ENCODE data around the gene SLC36A3.
A peak's percentile ranks its signal among the peaks of the same experiment; 100 is the strongest.
"Not testable (repeated sequence)": the region's sequence is repeated elsewhere in the genome, so short reads cannot be mapped to it uniquely, and the experiment has no call there.

SLC36A3 gene

DNA sequence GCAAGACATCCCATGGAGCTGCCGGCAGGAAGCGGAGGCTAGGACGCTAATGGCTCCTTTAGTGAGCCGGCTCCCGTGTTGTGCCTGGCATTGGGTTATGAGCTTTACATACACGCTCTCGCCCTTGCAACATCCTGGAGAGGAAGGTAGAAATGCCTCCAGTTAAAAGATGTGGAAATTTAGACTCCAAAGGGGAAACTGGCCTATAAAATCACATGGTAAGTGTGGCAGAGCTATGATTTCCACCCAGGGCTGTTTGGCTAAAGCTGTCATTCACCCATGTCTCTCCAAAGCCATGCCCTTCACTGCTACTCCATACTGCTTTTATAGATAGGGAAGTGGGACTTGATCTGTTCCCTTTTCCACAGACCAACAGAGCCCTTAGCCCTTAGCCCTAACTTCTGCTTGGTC lies 45.4 kb downstream of the SLC36A3 start:
- DNase-seq, result no peak

DNA sequence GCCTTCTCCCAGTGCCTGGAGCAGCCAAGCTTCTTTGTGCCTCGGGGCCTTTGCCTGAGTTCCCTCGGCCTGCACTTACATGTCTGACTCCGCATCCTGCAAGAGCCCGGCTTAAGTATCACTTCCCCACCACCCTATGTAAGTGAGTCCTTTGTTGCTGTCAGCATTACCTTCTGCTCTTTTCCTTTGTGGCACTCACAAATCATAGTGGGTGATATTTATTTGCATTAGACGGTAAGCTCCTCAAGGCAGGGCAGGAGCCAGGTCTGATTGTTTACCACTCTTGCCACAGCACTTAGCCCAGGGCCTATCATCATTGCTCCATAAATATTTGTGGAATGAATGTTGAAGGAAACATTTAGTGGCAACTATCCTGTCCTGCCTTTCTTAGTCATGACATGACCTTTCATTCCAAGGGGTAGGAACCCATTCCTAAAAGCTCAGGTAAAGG lies 45.8 kb downstream of the SLC36A3 start:
- DNase-seq, result peak in 1 of 2 donors; percentile 38

DNA sequence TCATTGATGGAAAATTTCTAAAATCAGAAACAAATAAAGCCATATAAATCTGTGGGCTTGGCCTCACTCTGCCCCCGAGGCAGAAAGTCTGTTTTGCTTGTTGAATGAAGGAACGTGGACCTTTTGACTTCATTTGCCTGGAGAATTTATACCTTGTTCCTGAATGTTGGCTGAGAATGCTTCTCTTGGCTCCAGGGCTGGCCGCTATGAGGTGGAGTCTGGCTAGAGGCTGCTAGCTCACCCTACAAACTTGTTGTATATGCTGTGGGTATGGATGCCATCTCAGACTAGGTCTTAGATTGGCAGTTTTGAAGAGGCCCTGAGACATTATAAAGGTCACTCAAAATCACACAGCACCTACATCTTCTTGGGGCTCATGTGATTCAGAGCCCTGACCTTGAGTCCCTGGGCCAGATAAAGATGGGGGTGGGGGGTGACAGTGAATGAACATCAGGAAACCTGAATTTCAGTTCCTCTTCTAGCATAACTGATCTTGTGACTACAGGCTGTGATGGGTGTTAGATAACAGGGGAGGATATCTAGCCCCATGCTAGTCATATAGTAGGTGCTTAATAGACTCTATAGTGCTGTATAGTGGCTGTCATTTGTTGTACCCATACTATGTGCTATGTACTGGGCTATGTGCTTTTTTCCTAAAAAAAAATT lies 47.8 kb downstream of the SLC36A3 start:
- DNase-seq, result peak in 1 of 2 donors; percentile 43

DNA sequence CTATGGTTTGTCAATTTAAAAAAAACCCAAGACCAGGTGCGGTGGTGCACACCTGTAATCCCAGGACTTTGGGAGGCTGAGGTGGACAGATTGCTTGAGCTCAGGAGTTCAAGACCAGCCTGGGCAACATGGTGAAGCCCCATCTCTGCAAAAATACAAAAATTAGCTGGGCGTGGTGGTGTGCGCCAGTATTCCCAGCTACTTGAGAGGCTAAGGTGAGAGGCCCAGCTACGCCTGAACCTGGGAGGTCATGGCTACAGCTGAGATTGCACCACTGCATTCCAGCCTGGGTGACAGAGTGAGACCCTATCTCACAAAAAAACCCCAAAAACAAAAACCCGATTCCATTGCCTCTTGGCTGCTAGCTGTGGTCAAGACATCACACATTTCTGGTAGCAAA lies 48.6 kb downstream of the SLC36A3 start:
- DNase-seq, result not testable (repeated sequence)

DNA sequence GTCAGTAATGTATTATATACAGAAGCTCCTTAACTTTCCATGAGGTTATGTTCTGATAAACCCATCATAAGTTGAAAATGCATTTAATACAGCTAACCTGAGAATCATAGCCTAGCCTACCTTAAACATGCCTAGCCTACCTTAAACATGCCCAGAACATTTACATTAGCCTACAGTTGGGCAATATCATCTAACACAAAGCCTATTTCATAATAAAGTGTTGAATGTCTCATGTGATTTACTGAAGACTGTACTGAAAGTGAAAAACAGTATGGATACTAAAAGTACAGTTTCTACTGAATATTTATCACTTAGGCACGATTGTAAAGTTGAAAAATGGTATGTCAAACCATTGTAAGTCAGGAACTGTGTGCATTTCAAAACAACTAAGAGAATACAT lies 49.0 kb downstream of the SLC36A3 start:
- DNase-seq, result no peak

- DNase-seq, result no peak
These were observed 50.0 kb downstream of the SLC36A3 start for GRCh38 chr5:151253605-151253950.

DNA sequence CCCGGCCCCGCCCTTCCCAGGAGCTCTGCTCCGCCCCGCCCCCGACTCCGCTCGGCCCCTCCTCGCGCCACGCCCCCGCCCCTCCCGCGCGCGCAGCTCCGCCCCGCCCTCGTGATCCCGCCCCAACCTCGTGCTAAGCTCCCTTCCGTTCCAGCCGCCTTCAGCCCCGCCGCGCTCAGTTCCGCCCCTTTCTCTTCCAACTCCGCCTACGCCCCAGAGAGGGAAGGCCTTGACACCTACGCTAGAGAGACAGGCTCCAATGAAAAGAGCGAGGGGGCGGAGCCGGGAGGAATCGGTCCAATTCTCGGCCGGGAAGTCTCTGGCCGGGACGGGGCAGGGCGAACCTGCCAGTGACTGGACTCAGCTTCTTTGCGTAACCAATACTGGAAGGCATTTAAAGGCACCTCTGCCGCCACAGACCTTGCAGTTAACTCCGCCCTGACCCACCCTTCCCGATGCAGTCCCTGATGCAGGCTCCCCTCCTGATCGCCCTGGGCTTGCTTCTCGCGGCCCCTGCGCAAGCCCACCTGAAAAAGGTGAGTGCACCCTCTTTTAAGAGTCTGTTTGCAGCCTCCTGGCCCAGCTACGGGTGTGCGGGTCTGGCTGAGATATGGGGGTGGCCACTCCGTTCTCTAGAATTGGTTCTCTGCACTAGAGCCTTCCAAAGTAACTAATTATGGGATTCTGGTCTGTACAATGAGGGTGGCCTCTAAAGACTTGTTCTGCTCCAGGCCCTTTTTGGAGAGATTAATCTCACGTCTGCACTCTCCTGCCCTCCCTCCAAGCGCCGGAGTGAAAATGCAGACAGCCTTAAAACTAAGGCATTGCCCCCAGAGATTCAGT lies 50.6 kb downstream of the SLC36A3 start, which contains the start of gene GM2A:
GM2A (plus strand) TSS at position 424 of the 843 bp plus-strand sequence; CDS start at position 456, 32 bp downstream.
- DNase-seq, result peak; percentile 99

GRCh38 chr5:151251621-151252020 lies 51.9 kb downstream of the SLC36A3 start:
- DNase-seq, result no peak

GRCh38 chr5:151251001-151251551 lies 52.5 kb downstream of the SLC36A3 start:
- DNase-seq, result peak in 1 of 2 donors; percentile 68

DNA sequence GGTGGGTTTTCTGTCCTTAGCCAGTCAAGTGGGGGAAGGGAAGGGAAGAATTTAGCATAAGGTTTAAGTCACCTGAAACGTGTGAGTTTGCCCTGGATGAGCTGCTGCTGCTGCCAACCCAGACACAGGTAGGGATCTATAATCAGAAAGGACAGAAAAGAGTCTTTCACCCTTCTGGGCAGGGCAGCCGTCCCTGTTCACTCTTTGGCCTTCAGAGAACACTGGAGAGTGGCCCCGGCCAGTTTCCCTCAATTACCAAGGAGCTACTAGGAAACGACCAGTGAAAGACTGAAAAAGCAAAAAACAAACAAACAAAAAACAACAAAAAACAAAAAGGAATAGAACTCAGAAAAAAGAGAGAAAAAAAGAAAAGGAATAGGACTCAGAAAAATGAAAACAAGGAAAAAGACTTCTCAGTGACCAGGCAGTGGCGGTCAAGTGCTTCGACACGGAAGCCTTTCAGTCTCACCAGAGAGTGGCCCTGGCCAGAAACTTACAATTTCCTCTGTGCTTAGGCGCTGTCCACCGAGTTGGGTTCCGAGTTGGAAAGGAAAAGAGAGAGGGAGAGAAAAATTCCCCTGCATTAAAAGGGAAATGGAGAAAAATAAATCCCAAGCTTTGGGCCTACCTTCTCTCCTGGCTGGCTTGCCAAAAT lies 53.1 kb downstream of the SLC36A3 start:
- no peak for DNase-seq

- no peak for DNase-seq
These were observed 54.3 kb downstream of the SLC36A3 start for GRCh38 chr5:151249281-151249680.

DNA sequence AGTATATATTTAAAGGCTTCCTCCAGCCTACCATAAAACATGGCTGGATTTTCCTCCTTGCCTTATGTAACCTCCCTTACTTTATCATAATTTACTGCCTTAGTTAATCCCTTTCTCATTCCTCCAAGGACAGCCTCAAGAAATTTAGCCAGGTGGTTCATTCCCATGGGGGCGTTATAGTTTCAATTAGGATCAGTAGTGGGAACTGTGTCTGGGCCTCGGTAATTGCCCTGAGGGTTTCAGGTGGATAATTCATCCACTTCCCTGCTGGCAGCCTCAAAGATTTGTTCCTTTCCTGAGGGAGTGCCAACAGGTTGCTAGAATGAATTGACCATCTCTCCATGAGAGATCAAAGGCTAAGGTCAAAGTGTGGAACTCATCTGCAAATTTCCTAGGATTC lies 54.9 kb downstream of the SLC36A3 start:
- DNase-seq, result no peak

DNA sequence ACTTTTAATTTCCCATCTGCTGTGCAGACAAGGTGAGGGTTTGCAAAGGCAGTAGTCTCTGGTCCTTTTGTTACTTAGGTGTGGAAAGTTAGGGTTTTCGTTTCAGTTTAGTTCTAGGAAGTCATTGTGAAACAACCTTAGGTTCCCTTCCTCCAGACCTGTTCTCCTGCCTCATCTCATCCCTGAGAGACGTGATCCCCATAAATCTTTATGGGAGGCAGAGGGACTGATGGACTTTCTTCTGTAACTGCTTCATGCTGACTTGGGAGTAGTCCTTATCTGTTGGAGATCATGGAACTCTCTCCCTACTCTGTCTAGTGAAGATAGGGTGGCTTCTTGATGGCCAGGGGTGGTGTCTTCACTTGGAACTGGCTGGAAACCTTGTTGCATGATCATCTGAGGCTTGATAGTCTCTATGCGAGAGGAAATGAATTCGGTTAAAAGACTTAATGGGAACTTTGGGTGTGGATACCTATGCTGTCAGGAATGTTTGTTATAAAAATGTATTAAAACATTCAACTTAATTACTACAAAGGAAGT lies 57.8 kb downstream of the SLC36A3 start:
- DNase-seq, result no peak

DNA sequence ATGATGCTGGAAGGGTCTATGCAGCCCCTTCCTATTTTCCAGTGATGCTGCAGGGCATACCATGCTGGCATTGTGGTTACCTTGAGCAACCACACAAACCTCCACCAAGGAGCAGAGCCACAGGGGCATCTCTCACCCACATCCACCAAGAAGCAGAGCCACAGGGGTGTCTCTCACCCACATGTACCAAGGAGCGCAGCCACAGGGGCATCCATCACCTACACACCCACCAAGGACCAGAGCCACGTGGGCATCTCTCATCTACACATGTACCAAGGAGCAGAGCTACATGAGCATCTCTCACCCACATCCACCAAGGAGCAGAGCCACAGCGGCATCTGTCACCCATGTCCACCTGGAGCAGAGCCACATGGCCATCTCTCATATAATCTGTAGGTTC lies 59.4 kb downstream of the SLC36A3 start:
- DNase-seq, result no peak

- no peak for DNase-seq
These were observed 60.0 kb downstream of the SLC36A3 start for GRCh38 chr5:151243564-151243963.

DNA sequence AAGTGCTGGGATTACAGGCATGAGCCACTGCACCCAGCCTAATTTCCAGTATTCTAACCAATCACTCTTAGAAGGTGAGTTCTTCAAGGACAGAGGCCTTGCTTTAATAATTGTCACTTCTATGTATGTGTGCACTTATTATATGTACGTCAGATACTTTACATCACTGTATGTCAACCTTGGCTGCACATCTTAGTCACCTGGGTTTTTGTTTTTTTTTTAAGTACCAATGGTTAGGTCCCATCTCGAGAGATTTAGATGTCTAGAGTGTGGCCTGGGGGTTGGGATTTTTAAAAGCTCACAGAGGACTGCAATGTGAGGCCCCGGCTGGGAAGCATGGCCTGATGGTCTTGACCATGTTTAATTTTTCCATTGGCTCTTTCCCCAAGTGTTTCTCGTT lies 60.4 kb downstream of the SLC36A3 start:
- no peak for DNase-seq

- DNase-seq, result no peak
These were observed 62.5 kb downstream of the SLC36A3 start for GRCh38 chr5:151240924-151241635.

DNA sequence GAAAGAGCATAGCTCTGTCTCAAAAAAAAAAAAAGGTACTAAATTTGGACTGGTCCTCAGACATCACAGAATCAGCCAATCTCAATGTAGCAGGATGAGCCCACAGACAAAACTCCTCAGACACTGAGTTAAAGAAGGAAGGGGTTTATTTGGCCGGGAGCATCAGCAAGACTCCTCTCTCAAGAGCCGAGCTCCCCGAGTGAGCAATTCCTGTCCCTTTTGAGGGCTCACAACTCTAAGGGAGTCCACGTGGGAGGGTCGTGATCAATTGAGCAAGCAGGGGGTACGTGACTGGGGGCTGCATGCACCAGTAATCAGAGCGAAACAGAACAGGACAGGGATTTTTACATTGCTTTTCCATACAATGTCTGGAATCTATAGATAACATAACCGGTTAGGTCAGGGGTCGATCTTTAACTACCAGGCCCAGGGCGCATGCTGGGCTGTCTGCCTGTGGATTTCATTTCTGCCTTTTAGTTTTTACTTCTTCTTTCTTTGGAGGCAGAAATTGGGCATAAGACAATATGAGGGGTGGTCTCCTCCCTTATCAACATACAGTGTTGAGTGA lies 63.2 kb downstream of the SLC36A3 start:
- DNase-seq, result not testable (repeated sequence)

DNA sequence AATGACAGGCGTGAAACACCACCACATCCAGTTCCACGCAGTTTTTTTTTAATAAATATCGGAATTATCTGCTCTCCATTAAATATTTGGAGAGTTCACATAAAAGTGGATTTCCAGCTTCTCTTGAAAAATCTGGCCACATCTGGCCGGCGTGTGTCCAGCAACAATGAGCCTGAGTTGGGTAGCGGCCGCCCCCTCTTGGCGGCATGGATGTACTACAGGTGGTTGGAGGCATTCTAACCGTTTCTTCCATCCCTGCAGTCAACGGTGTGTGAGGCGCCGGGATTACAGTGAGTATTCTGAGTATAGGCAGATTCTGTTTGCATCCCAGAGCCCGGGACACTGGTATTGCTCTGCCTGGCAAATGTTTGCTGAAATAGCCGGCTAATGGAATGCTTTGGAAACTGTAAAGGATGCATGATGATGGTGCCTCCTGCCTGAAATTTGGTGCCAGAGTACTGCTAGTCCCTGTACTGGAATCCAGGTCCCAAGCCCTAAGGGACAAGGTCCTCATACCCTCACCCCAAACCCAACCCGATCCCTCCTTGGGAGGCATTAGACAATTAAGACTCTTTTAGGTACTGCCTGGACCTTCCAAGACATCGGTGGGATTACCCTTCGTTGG lies 64.2 kb downstream of the SLC36A3 start:
- DNase-seq, result peak; percentile 67 to 71

GRCh38 chr5:151238303-151238741 lies 65.2 kb downstream of the SLC36A3 start:
- DNase-seq, result no peak

- DNase-seq, result no peak
These were observed 65.9 kb downstream of the SLC36A3 start for GRCh38 chr5:151237685-151238084.

All from CD4-positive, alpha-beta T cell treated with Interferon alpha-2 for 1 hour (primary cell).